ENCODE measurements around the gene TRIM31. TPM values are rescaled to one million over a fixed set of nuclear protein-coding genes. Genes with fewer than 3 reads are reported as not detected.

The TRIM31 gene
- total and polyA plus RNA-seq, 8 donors = 0.14 to 0.22 (median 0.16) TPM; not detected in 1

GRCh38 chr6:30149234-30149633 is 36.3 kb upstream of the TRIM31 start:
- H3K4me1 ChIP-seq = no peaks in the 10 kb centered on the region
- WGBS, 2 donors = 52 to 56% methylated on average over 3 of the region's 3 CpGs
- no peak for FAIRE-seq

GRCh38 chr6:30147096-30147495 is 34.2 kb upstream of the TRIM31 start:
- Histone ChIP-seq H3K27ac (no peak overlapping the region), H3K36me3 (no peaks in the 10 kb centered on the region), H3K27me3 (peaks cover 0 to 4% (median 2%) of the 10 kb centered on the region in 4 donors), H3K4me1 (no peaks in the 10 kb centered on the region), H3K9me3 (no peaks in the 10 kb centered on the region), H3K4me3 (no peak overlapping the region)
- no peak for DNase-seq
- intact Hi-C loops (cut with DNase I) = no loop called here
- ATAC-seq = no peak
- 64 to 78% methylated on average over 3 of the region's 3 CpGs for WGBS, 2 donors
- TF ChIP-seq CTCF (IDR thresholded peaks at IDR 0.05) = no peak
- FAIRE-seq = no peak

More at GRCh38 chr6:30149234-30149633, 36.3 kb upstream of the TRIM31 start:
- ATAC-seq (no peak), DNase-seq (no peak)
- Histone ChIP-seq H3K36me3 (no peaks in the 10 kb centered on the region), H3K27me3 (no peaks in the 10 kb centered on the region), H3K4me3 (no peak overlapping the region), H3K27ac (no peak overlapping the region), H3K9me3 (no peaks in the 10 kb centered on the region)
- intact Hi-C loops (cut with DNase I) = no loop called here
- TF ChIP-seq CTCF (IDR thresholded peaks at IDR 0.05) = no peak

GRCh38 chr6:30145818-30146217 is 32.9 kb upstream of the TRIM31 start:
- Histone ChIP-seq H3K4me3 (no peak overlapping the region), H3K27me3 (peaks cover 0 to 4% (median 2%) of the 10 kb centered on the region in 4 donors), H3K9me3 (no peaks in the 10 kb centered on the region), H3K36me3 (no peaks in the 10 kb centered on the region), H3K27ac (no peak overlapping the region), H3K4me1 (no peaks in the 10 kb centered on the region)
- ATAC-seq (no peak), FAIRE-seq (no peak), DNase-seq (no peak)
- intact Hi-C loops (cut with DNase I) = no loop called here
- TF ChIP-seq CTCF (IDR thresholded peaks at IDR 0.05) = no peak
- 46 to 51% methylated on average over 7 of the region's 7 CpGs for WGBS, 2 donors

GRCh38 chr6:30144811-30145210 is 31.9 kb upstream of the TRIM31 start:
- H3K4me3 ChIP-seq = no peak overlapping the region
- no peaks in the 10 kb centered on the region for H3K4me1 ChIP-seq
- peaks cover 0 to 4% (median 2%) of the 10 kb centered on the region in 4 donors for H3K27me3 ChIP-seq
- no peak for FAIRE-seq
- DNase-seq = no peak
- H3K36me3 ChIP-seq = no peaks in the 10 kb centered on the region
- no peak overlapping the region for H3K27ac ChIP-seq
- ATAC-seq = no peak
- WGBS, 2 donors = 59 to 79% methylated on average over 6 of the region's 6 CpGs
- intact Hi-C loops (cut with DNase I) = no loop called here
- no peaks in the 10 kb centered on the region for H3K9me3 ChIP-seq
- TF ChIP-seq CTCF (IDR thresholded peaks at IDR 0.05) = no peak

- FAIRE-seq = no peak
- Histone ChIP-seq H3K27me3 (peaks cover 0 to 4% (median 2%) of the 10 kb centered on the region in 4 donors), H3K36me3 (no peaks in the 10 kb centered on the region), H3K9me3 (no peaks in the 10 kb centered on the region), H3K4me3 (no peak overlapping the region), H3K27ac (no peak overlapping the region), H3K4me1 (no peaks in the 10 kb centered on the region)
- WGBS, 2 donors = 59 to 61% methylated on average over 2 of the region's 2 CpGs
- no peak for ATAC-seq
- intact Hi-C loops (cut with DNase I) = no loop called here
- TF ChIP-seq CTCF (IDR thresholded peaks at IDR 0.05) = no peak
- no peak for DNase-seq
Observed at GRCh38 chr6:30143780-30144179, 30.9 kb upstream of the TRIM31 start.

Data from pancreas (tissue), 10 donors.